Measurements from ENCODE around the gene TFAP2D.

DNA sequence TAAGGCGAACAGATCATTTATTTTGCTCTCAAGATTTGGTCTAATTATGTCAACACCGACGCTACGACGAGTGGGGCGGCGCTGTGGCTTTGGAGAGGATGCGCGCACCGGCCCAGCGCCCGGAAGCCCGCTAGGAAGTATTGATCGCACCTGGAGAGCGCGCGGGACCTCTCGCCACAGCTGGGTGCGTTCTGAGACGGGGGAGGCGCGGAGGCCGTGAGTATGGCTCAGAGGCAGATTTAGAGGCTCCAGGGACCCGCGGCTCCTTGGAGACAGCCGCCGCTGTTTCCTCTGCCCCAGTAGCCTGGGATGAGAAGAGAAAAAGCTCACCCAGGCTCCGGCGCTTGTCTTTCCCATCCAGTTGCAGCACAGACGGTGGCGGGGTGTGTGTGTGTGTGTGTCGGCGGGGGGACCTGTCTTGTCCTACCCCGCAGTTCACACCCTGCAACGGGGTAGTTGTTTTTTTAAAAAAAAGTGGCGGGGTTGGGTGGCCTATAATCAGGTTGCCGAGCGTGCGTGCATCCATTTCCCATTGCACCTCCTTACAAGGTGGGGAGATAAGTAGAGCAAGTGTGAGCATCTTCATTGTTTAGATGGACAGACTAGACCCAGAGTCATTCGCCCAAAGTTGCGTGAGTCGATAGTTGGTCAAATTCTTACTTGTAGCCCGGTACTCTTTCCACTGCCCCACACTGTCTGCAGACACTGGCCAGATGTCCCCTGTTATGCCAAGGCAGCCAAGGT is 11.2 kb downstream of the TFAP2D start:
- TF ChIP-seq, protein P1, sequence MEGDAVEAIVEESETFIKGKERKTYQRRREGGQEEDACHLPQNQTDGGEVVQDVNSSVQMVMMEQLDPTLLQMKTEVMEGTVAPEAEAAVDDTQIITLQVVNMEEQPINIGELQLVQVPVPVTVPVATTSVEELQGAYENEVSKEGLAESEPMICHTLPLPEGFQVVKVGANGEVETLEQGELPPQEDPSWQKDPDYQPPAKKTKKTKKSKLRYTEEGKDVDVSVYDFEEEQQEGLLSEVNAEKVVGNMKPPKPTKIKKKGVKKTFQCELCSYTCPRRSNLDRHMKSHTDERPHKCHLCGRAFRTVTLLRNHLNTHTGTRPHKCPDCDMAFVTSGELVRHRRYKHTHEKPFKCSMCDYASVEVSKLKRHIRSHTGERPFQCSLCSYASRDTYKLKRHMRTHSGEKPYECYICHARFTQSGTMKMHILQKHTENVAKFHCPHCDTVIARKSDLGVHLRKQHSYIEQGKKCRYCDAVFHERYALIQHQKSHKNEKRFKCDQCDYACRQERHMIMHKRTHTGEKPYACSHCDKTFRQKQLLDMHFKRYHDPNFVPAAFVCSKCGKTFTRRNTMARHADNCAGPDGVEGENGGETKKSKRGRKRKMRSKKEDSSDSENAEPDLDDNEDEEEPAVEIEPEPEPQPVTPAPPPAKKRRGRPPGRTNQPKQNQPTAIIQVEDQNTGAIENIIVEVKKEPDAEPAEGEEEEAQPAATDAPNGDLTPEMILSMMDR (IDR thresholded peaks at IDR 0.05) = peak; percentile 7
- peak; percentile 95 for TF ChIP-seq EZH2 (IDR thresholded peaks at IDR 0.05)

Data from neural progenitor cell (in vitro differentiated cells).